IMR-90 (cell line): Measurements from ENCODE around the gene PSKH1.

Experiments used
- CEBPB ChIP-seq: IDR thresholded peaks from 2 replicates; pipeline ENCODE4 v1.6.1; 2012; ENCODE audit warnings: low read depth, low read length, improper control_type of control experiment
- MAFK ChIP-seq: IDR thresholded peaks from 2 replicates; pipeline ENCODE4 v1.6.1; 2012; ENCODE audit warnings: low read depth, low read length, improper control_type of control experiment
- POLR2A ChIP-seq: IDR thresholded peaks from 2 replicates; pipeline ENCODE4 v1.6.1; 2012; ENCODE audit warnings: mild to moderate bottlenecking, low read depth, low read length
- RAD21 ChIP-seq: IDR thresholded peaks from 2 replicates; pipeline ENCODE4 v1.6.1; 2012; ENCODE audit warnings: low read length, improper control_type of control experiment
- RCOR1 ChIP-seq: IDR thresholded peaks from 2 replicates; pipeline ENCODE4 v1.6.1; 2012; ENCODE audit warnings: mild to moderate bottlenecking, low read length, improper control_type of control experiment; ENCODE audit not compliant: insufficient replicate concordance
- RFX5 ChIP-seq: IDR thresholded peaks from 2 replicates; pipeline ENCODE4 v1.8.0; 2012; ENCODE audit warnings: low read depth, mild to moderate bottlenecking, low read length, moderate library complexity
- SMC3 ChIP-seq: fragments of 150-350 bp; IDR thresholded peaks from 2 replicates; pipeline ENCODE4 v1.6.1; 2016; ENCODE audit warnings: low read depth, mild to moderate bottlenecking, antibody characterized with exemption, low read length, moderate library complexity
- TF ChIP-seq, protein P1 (sequence below): conservative IDR thresholded peaks from 2 replicates; pipeline ENCODE4 v1.5.1; 2012; ENCODE audit warnings: mild to moderate bottlenecking, low read depth, low read length, improper control_type of control experiment
- TF ChIP-seq, protein P2 (sequence below): fragments of 150-350 bp; IDR thresholded peaks from 2 replicates; pipeline ENCODE4 v1.6.1; 2016; ENCODE audit warnings: low read depth, mild to moderate bottlenecking, low read length, moderate library complexity, borderline replicate concordance

DNA sequence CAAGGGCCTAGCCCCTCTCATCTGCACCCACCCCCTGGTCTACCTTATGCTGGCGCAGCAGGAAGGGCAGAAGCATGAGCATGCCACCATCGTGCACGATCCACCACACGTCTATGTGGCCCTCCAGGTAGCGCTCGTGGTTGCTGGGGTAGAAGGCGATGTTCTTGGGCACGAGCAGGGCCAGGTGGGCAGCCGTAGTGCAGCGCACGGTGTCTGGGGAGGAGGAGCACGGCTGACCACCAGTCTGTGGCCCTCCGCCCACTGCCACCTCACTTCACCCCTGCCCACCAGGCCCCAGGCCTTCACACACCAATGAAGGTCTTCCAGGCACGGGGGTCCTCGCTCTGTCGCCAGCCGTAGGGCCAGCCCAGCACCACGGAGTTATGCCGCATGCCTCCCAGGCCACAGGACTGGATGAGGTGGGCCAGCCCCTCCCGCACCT is 53.1 kb downstream of the PSKH1 start:
- TF ChIP-seq, protein P1, sequence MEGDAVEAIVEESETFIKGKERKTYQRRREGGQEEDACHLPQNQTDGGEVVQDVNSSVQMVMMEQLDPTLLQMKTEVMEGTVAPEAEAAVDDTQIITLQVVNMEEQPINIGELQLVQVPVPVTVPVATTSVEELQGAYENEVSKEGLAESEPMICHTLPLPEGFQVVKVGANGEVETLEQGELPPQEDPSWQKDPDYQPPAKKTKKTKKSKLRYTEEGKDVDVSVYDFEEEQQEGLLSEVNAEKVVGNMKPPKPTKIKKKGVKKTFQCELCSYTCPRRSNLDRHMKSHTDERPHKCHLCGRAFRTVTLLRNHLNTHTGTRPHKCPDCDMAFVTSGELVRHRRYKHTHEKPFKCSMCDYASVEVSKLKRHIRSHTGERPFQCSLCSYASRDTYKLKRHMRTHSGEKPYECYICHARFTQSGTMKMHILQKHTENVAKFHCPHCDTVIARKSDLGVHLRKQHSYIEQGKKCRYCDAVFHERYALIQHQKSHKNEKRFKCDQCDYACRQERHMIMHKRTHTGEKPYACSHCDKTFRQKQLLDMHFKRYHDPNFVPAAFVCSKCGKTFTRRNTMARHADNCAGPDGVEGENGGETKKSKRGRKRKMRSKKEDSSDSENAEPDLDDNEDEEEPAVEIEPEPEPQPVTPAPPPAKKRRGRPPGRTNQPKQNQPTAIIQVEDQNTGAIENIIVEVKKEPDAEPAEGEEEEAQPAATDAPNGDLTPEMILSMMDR: no peak
- no peak for TF ChIP-seq SMC3
- no peak for TF ChIP-seq RAD21
- TF ChIP-seq POLR2A: no peak
- TF ChIP-seq, protein P2, sequence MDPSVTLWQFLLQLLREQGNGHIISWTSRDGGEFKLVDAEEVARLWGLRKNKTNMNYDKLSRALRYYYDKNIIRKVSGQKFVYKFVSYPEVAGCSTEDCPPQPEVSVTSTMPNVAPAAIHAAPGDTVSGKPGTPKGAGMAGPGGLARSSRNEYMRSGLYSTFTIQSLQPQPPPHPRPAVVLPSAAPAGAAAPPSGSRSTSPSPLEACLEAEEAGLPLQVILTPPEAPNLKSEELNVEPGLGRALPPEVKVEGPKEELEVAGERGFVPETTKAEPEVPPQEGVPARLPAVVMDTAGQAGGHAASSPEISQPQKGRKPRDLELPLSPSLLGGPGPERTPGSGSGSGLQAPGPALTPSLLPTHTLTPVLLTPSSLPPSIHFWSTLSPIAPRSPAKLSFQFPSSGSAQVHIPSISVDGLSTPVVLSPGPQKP: no peak
- no peak for TF ChIP-seq RCOR1
- no peak for TF ChIP-seq MAFK
- TF ChIP-seq RFX5: no peak
- TF ChIP-seq CEBPB: no peak
